OCI-LY7 (cell line): ENCODE measurements around the gene TMEM132A. TPM values are rescaled to one million over a fixed set of nuclear protein-coding genes. Genes with fewer than 3 reads are reported as not detected.

Experiments
- BruUV-seq: library from RNA; stranded (reverse); fragments of 400-500 nt; replicated peaks from 2 replicates; lab custom pipeline; 2021; lab: Mats Ljungman, UMichigan
- CTCF ChIA-PET: fragments of 300-600 bp; sonication (Branson Sonifier 250); formaldehyde crosslinking; loops from one replicate; lab custom pipeline; 2022; ENCODE audit warnings: antibody characterized with exemption; ENCODE audit not compliant: unreplicated experiment; lab: Charles Lee
- POLR2A ChIA-PET: fragments of 300-600 bp; sonication (Branson Sonifier 250); formaldehyde crosslinking; loops from one replicate; lab custom pipeline; 2022; ENCODE audit warnings: antibody characterized with exemption; lab: Charles Lee
- DNase-seq: peaks from one replicate; pipeline ENCODE4 v3.0.0-alpha.2; 2015; ENCODE audit warnings: low spot score
- H2AFZ ChIP-seq: fragments of 200-600 bp; sonication (generic), shearing (Covaris generic); 2 replicates; pipeline ENCODE4 v1.6.1; 2014; ENCODE audit warnings: mild to moderate bottlenecking, antibody characterized with exemption, low read length, moderate library complexity
- H3K27ac ChIP-seq: fragments of 200-600 bp; sonication (generic); 2 replicates; pipeline ENCODE4 v1.5.1; 2014; ENCODE audit warnings: mixed run types, low read depth, mild to moderate bottlenecking, moderate library complexity, low read length, inconsistent platforms; ENCODE audit not compliant: poor library complexity, severe bottlenecking
- H3K36me3 ChIP-seq: fragments of 200-600 bp; sonication (generic); 2 replicates; pipeline ENCODE4 v1.6.1; 2014; ENCODE audit warnings: mild to moderate bottlenecking, antibody characterized with exemption, low read length, moderate library complexity, mixed read lengths; ENCODE audit not compliant: insufficient read depth
- H3K4me1 ChIP-seq: fragments of 200-600 bp; sonication (generic); 2 replicates; pipeline ENCODE4 v1.5.1; 2014; ENCODE audit warnings: mild to moderate bottlenecking, low read length; ENCODE audit not compliant: insufficient read depth, poor library complexity, severe bottlenecking
- H3K4me2 ChIP-seq: fragments of 200-600 bp; sonication (generic); 2 replicates; pipeline ENCODE4 v1.6.1; 2014; ENCODE audit warnings: mild to moderate bottlenecking, low read length
- H3K4me3 ChIP-seq: fragments of 200-600 bp; sonication (generic); 2 replicates; pipeline ENCODE4 v1.5.1; 2014; ENCODE audit warnings: mild to moderate bottlenecking, low read depth, low read length; ENCODE audit not compliant: poor library complexity, severe bottlenecking
- H3K79me2 ChIP-seq: fragments of 200-600 bp; sonication (generic); 2 replicates; pipeline ENCODE4 v1.6.1; 2016; ENCODE audit warnings: low read depth, mild to moderate bottlenecking, low read length, moderate library complexity, mixed read lengths; ENCODE audit not compliant: insufficient read depth
- H3K9me2 ChIP-seq: fragments of 200-600 bp; sonication (generic); 2 replicates; pipeline ENCODE4 v1.6.1; 2016; ENCODE audit warnings: mild to moderate bottlenecking, low read length, mixed read lengths; ENCODE audit not compliant: insufficient read depth
- H3K9me3 ChIP-seq: fragments of 200-600 bp; sonication (generic); 2 replicates; pipeline ENCODE4 v1.6.1; 2014; ENCODE audit warnings: mild to moderate bottlenecking, mixed run types, low read length, mixed read lengths
- H4K20me1 ChIP-seq: fragments of 200-600 bp; sonication (generic); 2 replicates; pipeline ENCODE4 v1.6.1; 2014; ENCODE audit warnings: mild to moderate bottlenecking, antibody characterized with exemption, low read length, moderate library complexity, mixed read lengths; ENCODE audit not compliant: insufficient read depth
- EZH2phosphoT487 ChIP-seq: fragments of 200-600 bp; sonication (generic); IDR thresholded peaks from 2 replicates; pipeline ENCODE4 v1.6.1; 2018; ENCODE audit warnings: low read depth, borderline replicate concordance, mild to moderate bottlenecking, mixed run types, antibody characterized with exemption, low read length, moderate library complexity, mixed read lengths
- intact Hi-C: fragments of 100-400 bp; cut with micrococcal nuclease; formaldehyde crosslinking; loops from one replicate; pipeline ENCODE4 v1.10.0; 2022; ENCODE audit not compliant: unreplicated experiment
- total RNA-seq, 2 experiments: library from RNA; depleted of rRNA in 1 of 2; stranded (reverse); fragments of >200 nt in 1 of 2; shearing (Covaris generic) in 1 of 2; gene quantifications; 2 replicates each; pipeline ENCODE4 v1.2.3, GENCODE V29; 2014 to 2022
- TF ChIP-seq, protein P1 (sequence below): fragments of 200-600 bp; sonication (generic); conservative IDR thresholded peaks from 2 replicates; pipeline ENCODE4 v1.5.1; 2014; ENCODE audit warnings: mild to moderate bottlenecking, antibody characterized with exemption, low read length, moderate library complexity, mixed read lengths

The TMEM132A gene
- total RNA-seq, 2 experiments from 2014 or later, result 5.5 to 8.9 TPM

DNA sequence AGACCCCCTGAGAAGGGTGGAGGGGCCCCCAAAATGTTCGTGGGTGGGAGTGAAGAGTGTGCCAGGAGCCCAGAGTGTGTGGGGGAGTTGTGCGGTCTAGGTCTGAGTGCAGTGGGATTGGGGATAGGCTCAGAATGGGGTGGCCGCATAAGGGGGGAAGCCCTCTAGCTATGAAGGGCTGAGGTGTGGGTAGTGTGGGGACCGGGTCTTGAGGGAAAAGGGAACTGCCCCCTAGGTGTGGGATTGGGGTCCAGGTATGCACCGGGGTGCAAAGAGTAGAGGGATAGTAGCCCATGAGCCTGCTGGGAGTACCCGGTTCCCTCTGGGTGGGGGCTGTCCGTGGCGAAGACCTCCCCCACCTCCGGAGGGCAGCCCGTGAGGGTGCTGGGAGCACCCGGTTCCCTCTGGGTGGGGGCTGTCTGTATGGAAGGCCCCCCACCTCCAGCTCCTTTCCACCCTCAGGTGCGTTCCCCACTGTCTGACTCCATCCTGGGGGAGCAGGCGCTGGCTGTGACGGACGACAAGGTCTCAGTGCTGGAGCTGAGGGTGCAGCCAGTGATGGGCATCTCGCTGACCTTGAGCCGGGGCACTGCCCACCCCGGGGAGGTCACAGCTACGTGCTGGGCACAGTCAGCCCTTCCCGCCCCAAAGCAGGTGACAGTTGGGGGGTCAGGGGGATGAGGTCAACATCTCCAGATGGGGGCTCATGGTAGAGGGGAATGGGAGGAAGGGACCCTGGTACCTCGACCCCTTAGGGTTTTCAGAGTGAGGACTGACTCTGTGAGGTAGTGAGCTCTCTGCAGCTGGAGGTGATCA lies 10.7 kb downstream of the TMEM132A start:
- Histone ChIP-seq H3K4me1 (peaks cover 29% of the 10 kb centered on the region), H3K36me3 (peaks cover 7% of the 10 kb centered on the region; the same call in 1 of the 2 replicates), H3K9me2 (no peaks in the 10 kb centered on the region), H3K9me3 (no peaks in the 10 kb centered on the region), H3K4me2 (no peak overlapping the region), H3K4me3 (no peak overlapping the region), H3K79me2 (no peaks in the 10 kb centered on the region), H3K27ac (no peak overlapping the region), H4K20me1 (no peaks in the 10 kb centered on the region), H2AFZ (no peak overlapping the region)
- intact Hi-C loops, result no loop called here
- CTCF ChIA-PET, result interaction anchor here (0.7 kb wide), 1 partner anchor 19 kb away, joined by 4 read pairs; no protein-coding TSS in a partner anchor
- no TSS peak for BruUV-seq
- POLR2A ChIA-PET, result interaction anchor here (1.4 kb wide), 1 partner anchor 19 kb away, joined by 3 read pairs; no protein-coding TSS in a partner anchor
- no peak for DNase-seq
- TF ChIP-seq, protein P1, sequence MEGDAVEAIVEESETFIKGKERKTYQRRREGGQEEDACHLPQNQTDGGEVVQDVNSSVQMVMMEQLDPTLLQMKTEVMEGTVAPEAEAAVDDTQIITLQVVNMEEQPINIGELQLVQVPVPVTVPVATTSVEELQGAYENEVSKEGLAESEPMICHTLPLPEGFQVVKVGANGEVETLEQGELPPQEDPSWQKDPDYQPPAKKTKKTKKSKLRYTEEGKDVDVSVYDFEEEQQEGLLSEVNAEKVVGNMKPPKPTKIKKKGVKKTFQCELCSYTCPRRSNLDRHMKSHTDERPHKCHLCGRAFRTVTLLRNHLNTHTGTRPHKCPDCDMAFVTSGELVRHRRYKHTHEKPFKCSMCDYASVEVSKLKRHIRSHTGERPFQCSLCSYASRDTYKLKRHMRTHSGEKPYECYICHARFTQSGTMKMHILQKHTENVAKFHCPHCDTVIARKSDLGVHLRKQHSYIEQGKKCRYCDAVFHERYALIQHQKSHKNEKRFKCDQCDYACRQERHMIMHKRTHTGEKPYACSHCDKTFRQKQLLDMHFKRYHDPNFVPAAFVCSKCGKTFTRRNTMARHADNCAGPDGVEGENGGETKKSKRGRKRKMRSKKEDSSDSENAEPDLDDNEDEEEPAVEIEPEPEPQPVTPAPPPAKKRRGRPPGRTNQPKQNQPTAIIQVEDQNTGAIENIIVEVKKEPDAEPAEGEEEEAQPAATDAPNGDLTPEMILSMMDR, result no peak
- no peak for TF ChIP-seq EZH2phosphoT487

GRCh38 chr11:60935676-60936442 lies 11.6 kb downstream of the TMEM132A start:
- no peak for TF ChIP-seq EZH2phosphoT487
- TF ChIP-seq, protein P1, result no peak
- Histone ChIP-seq H3K4me1 (peaks cover 31% of the 10 kb centered on the region), H3K9me2 (no peaks in the 10 kb centered on the region), H4K20me1 (no peaks in the 10 kb centered on the region), H3K27ac (no peak overlapping the region), H3K79me2 (no peaks in the 10 kb centered on the region), H3K4me2 (no peak overlapping the region), H2AFZ (no peak overlapping the region), H3K4me3 (no peak overlapping the region), H3K9me3 (no peaks in the 10 kb centered on the region), H3K36me3 (peaks cover 7% of the 10 kb centered on the region; the same call in 1 of the 2 replicates)
- intact Hi-C loops, result no loop called here
- BruUV-seq, result no TSS peak
- ChIA-PET POLR2A (interaction anchor here (1.4 kb wide), 1 partner anchor 20 kb away, joined by 3 read pairs; no protein-coding TSS in a partner anchor), CTCF (interaction anchor here (0.7 kb wide), 1 partner anchor 20 kb away, joined by 4 read pairs; no protein-coding TSS in a partner anchor)
- DNase-seq, result no peak
